GM19238 (cell line): ENCODE results near the gene PRUNE1.
A peak's percentile ranks its signal among the peaks of the same experiment; 100 is the strongest.

Experiments used
- DNase-seq: peaks from one replicate; pipeline ENCODE4 v3.0.0; 2011; ENCODE audit warnings: low spot score; ENCODE audit not compliant: insufficient read length

PRUNE1 gene

GRCh38 chr1:150976879-150977694 is 31.2 kb upstream of the PRUNE1 start:
- no peak for DNase-seq

GRCh38 chr1:150979092-150980056 is 28.9 kb upstream of the PRUNE1 start:
- DNase-seq: peak; percentile 87

GRCh38 chr1:150981177-150981804 is 27.0 kb upstream of the PRUNE1 start:
- DNase-seq: no peak

- DNase-seq: no peak
These were observed 26.2 kb upstream of the PRUNE1 start, which contains the start of gene ANXA9 for GRCh38 chr1:150981805-150982712. TSS of gene ANXA9 (plus strand) at chr1:150982292. CDS start at chr1:150983106, 814 bp downstream.

GRCh38 chr1:150985179-150985825 is 22.9 kb upstream of the PRUNE1 start:
- no peak for DNase-seq

GRCh38 chr1:150987924-150988323 is 20.3 kb upstream of the PRUNE1 start:
- DNase-seq: no peak

GRCh38 chr1:150992626-150993025 is 15.6 kb upstream of the PRUNE1 start:
- DNase-seq: no peak

- no peak for DNase-seq
These were observed 14.0 kb upstream of the PRUNE1 start for GRCh38 chr1:150994248-150994647.

- DNase-seq: no peak
These were observed 12.8 kb upstream of the PRUNE1 start for GRCh38 chr1:150995460-150995859.

- DNase-seq: no peak
These were observed 12.4 kb upstream of the PRUNE1 start for GRCh38 chr1:150995896-150996295.

GRCh38 chr1:150997126-150997872 is 10.9 kb upstream of the PRUNE1 start:
- no peak for DNase-seq

- DNase-seq: no peak
These were observed 10.3 kb upstream of the PRUNE1 start for GRCh38 chr1:150997949-150998348.

GRCh38 chr1:150999051-150999674 is 9.1 kb upstream of the PRUNE1 start:
- DNase-seq: no peak

GRCh38 chr1:150999926-151000325 is 8.3 kb upstream of the PRUNE1 start:
- DNase-seq: no peak

- no peak for DNase-seq
These were observed 7.8 kb upstream of the PRUNE1 start for GRCh38 chr1:151000408-151000807.

- no peak for DNase-seq
These were observed 6.6 kb upstream of the PRUNE1 start for GRCh38 chr1:151001602-151002001.

GRCh38 chr1:151002051-151002450 is 6.2 kb upstream of the PRUNE1 start:
- DNase-seq: no peak

- DNase-seq: no peak
These were observed 5.6 kb upstream of the PRUNE1 start for GRCh38 chr1:151002611-151003010.

GRCh38 chr1:151003180-151003579 is 5.1 kb upstream of the PRUNE1 start:
- no peak for DNase-seq
